A549 (cell line): Measurements from ENCODE around the gene APOD. TPM values are rescaled to one million over a fixed set of nuclear protein-coding genes. Genes with fewer than 3 reads are reported as not detected.

ENCODE experiments used
- ATAC-seq, 2 experiments: fragments of 200-7000 bp in 1 of 2; fragments of >200 bp in 1 of 2; cut with Nextera tagmentation in 1 of 2; cut with Tn5 transposase in 1 of 2; 3 replicates each; pipeline versions ENCODE4 v1.8.0 to v1.9.1; 2018 to 2020; ENCODE audit warnings: mild to moderate bottlenecking in 1 of 2, moderate library complexity in 1 of 2
- CTCF ChIA-PET: fragments of 300-600 bp; sonication (Branson Sonifier 250); formaldehyde crosslinking; extraction: SDS; loops from one replicate; lab custom pipeline; 2021; ENCODE audit warnings: antibody characterized with exemption, inconsistent platforms; lab: Yijun Ruan, JAX
- POLR2A ChIA-PET: fragments of 350-600 bp; formaldehyde crosslinking; extraction: SDS; loops from one replicate; lab custom pipeline; 2021; ENCODE audit warnings: antibody characterized with exemption, inconsistent platforms; lab: Yijun Ruan, JAX
- DNase-seq, 2 experiments: peaks; one replicate each; pipeline versions ENCODE4 v3.0.0 to v3.0.0-alpha.2; 2011 to 2016; ENCODE audit warnings: low read depth in 1 of 2, low spot score in 1 of 2
- FAIRE-seq: peaks from 2 replicates; lab custom pipeline; 2011; peaks lifted over from hg19 to GRCh38; lab: Jason Lieb, UNC
- H3K27ac ChIP-seq, 2 experiments: fragments of >200 bp; sonication (Bioruptor Twin); formaldehyde crosslinking; 3 replicates each; pipeline ENCODE4 v1.5.1; 2016 to 2017
- H3K4me1 ChIP-seq: fragments of >200 bp; sonication (Bioruptor Twin); formaldehyde crosslinking; 3 replicates; pipeline ENCODE4 v1.6.1; 2016
- H3K4me2 ChIP-seq: fragments of >200 bp; sonication (Bioruptor Twin); formaldehyde crosslinking; 3 replicates; pipeline ENCODE4 v1.6.1; 2016
- H3K4me3 ChIP-seq: fragments of >200 bp; sonication (Bioruptor Twin); formaldehyde crosslinking; 3 replicates; pipeline ENCODE4 v1.5.1; 2016
- H3K9me3 ChIP-seq: fragments of >200 bp; sonication (Bioruptor Twin); formaldehyde crosslinking; 3 replicates; pipeline ENCODE4 v1.6.1; 2016
- CBX8 ChIP-seq: fragments of 200-600 bp; sonication (generic); IDR thresholded peaks from 2 replicates; pipeline ENCODE4 v1.6.1; 2016
- CHD2 ChIP-seq: fragments of 150-350 bp; IDR thresholded peaks from 2 replicates; pipeline ENCODE4 v1.6.1; 2014; ENCODE audit warnings: low read length; ENCODE audit not compliant: partially characterized antibody
- EP300 ChIP-seq, 2 experiments: fragments of >200 bp; sonication (Bioruptor Twin); formaldehyde crosslinking; IDR thresholded peaks; 2 replicates in 1 of 2; 3 replicates in 1 of 2; pipeline ENCODE4 v1.6.1; 2016 to 2017
- GATA3 ChIP-seq: IDR thresholded peaks from 2 replicates; pipeline ENCODE4 v1.6.1; 2012; ENCODE audit warnings: borderline replicate concordance
- HEYL ChIP-seq: fragments of 250-450 bp; sonication (Bioruptor Pico); IDR thresholded peaks from 2 replicates; pipeline ENCODE4 v1.8.0; 2021; ENCODE audit warnings: mild to moderate bottlenecking, moderate library complexity
- MAFK ChIP-seq: fragments of 450-650 bp; IDR thresholded peaks from 2 replicates; pipeline ENCODE4 v1.6.1; 2014; ENCODE audit not compliant: partially characterized antibody
- MAZ ChIP-seq: fragments of 150-350 bp; IDR thresholded peaks from 2 replicates; pipeline ENCODE4 v1.6.1; 2014; ENCODE audit warnings: antibody characterized with exemption, low read depth, low read length, borderline replicate concordance
- NPAS2 ChIP-seq: fragments of 250-450 bp; sonication (Bioruptor Pico); IDR thresholded peaks from 2 replicates; pipeline ENCODE4 v1.8.0; 2022; ENCODE audit warnings: mild to moderate bottlenecking, moderate library complexity, borderline replicate concordance
- NR3C1 ChIP-seq: fragments of >200 bp; sonication (Bioruptor Twin); formaldehyde crosslinking; IDR thresholded peaks from 3 replicates; pipeline ENCODE4 v1.6.1; 2017
- RFX5 ChIP-seq: fragments of 450-650 bp; IDR thresholded peaks from 2 replicates; pipeline ENCODE4 v1.7.1; 2014; ENCODE audit warnings: antibody characterized with exemption, mild to moderate bottlenecking, moderate library complexity
- TFCP2L1 ChIP-seq: fragments of 250-450 bp; sonication (Bioruptor Pico); IDR thresholded peaks from 2 replicates; pipeline ENCODE4 v1.5.0; 2021; ENCODE audit warnings: mild to moderate bottlenecking
- ZNF302 ChIP-seq: fragments of 250-450 bp; sonication (Bioruptor Pico); IDR thresholded peaks from 2 replicates; pipeline ENCODE4 v1.9.0; 2021; ENCODE audit warnings: inconsistent platforms, mild to moderate bottlenecking, moderate library complexity
- WGBS: methylation state at CpG from one replicate; pipeline ENCODE4 v1.1.6; 2017; ENCODE audit errors: missing lambda C conversion rate; 5-methylcytosine and 5-hydroxymethylcytosine counted together
- polyA plus RNA-seq, 4 experiments: library from polyadenylated mRNA; depleted of rRNA in 3 of 4; stranded (reverse); fragments of >200 nt; fragmentation: RNase III in 1 of 4; extraction: RNeasy Plus Mini Kit Qiagen cat#74134 plus additional on column Dnase treatment in 1 of 4; gene quantifications; 2 replicates in 3 of 4; 3 replicates in 1 of 4; pipeline ENCODE4 v1.2.3, GENCODE V29; 2011 to 2017
- TF ChIP-seq, protein P1 (sequence below): IDR thresholded peaks from 2 replicates; pipeline ENCODE4 v1.6.1; 2012; ENCODE audit warnings: low read depth, borderline replicate concordance
- TF ChIP-seq, protein P2 (sequence below): IDR thresholded peaks from 2 replicates; pipeline ENCODE4 v1.6.1; 2012
- TF ChIP-seq, protein P3 (sequence below): fragments of >200 bp; sonication (Bioruptor Twin); formaldehyde crosslinking; IDR thresholded peaks from 2 replicates; pipeline ENCODE4 v1.6.1; 2016
- TF ChIP-seq, protein P4 (sequence below): fragments of >200 bp; sonication (Bioruptor Twin); formaldehyde crosslinking; IDR thresholded peaks from 3 replicates; pipeline ENCODE4 v1.6.1; 2016
- TF ChIP-seq, protein P5 (sequence below): IDR thresholded peaks from 2 replicates; pipeline ENCODE4 v1.6.1; 2012
- TF ChIP-seq, protein P6 (sequence below): fragments of 250-450 bp; sonication (Bioruptor Pico); IDR thresholded peaks from 2 replicates; pipeline ENCODE4 v1.5.0; 2021; ENCODE audit warnings: mild to moderate bottlenecking, moderate library complexity, borderline replicate concordance

The APOD gene
- polyA plus RNA-seq, 2 of the 4 experiments (the other 2 are of a cell fraction) = 0.15 to 2.8 TPM

DNA sequence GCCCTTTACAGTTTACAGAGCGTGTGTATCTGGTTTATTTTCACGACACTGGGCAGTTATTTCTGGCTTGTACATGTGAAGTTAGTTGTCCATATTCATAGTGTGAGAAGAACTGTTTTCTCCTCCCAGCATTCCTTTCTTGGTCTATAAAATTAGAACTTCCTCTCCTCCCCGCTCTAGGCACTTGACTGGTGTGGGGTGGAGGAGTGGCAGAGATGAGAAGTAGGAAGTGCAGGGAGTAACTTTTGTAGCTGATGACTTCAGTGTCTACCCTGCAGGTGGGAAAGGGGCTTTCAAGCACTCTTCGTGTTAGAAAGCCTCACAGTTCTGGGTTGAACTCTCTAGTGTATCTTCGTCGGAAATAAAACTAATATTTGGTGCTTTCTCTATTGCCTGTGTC is 13.4 kb downstream of the APOD start:
- DNase-seq (no peak), FAIRE-seq (no peak), ATAC-seq (no peak)
- CTCF ChIA-PET = interaction anchor here (1.5 kb wide), 1 partner anchor 12 kb away, joined by 4 read pairs; no protein-coding TSS in a partner anchor
- TF ChIP-seq, protein P1, sequence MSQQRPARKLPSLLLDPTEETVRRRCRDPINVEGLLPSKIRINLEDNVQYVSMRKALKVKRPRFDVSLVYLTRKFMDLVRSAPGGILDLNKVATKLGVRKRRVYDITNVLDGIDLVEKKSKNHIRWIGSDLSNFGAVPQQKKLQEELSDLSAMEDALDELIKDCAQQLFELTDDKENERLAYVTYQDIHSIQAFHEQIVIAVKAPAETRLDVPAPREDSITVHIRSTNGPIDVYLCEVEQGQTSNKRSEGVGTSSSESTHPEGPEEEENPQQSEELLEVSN = no peak
- TF ChIP-seq, protein P2, sequence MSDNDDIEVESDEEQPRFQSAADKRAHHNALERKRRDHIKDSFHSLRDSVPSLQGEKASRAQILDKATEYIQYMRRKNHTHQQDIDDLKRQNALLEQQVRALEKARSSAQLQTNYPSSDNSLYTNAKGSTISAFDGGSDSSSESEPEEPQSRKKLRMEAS = no peak
- TF ChIP-seq, protein P3, sequence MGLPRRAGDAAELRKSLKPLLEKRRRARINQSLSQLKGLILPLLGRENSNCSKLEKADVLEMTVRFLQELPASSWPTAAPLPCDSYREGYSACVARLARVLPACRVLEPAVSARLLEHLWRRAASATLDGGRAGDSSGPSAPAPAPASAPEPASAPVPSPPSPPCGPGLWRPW = no peak
- TF ChIP-seq ZNF302 (no peak), HEYL (CRISPR knock-in tag) (no peak), MAZ (no peak)
- H3K27ac ChIP-seq = no peak overlapping the region
- H3K4me3 ChIP-seq = no peak overlapping the region
- H3K9me3 ChIP-seq = no peaks in the 10 kb centered on the region
- POLR2A ChIA-PET = no interaction called here
- 0 out of 3 replicates have a peak, but pooled peaks cover 3% of the 10 kb centered on the region for H3K4me1 ChIP-seq
- WGBS = 80% methylated on average over 6 of the region's 6 CpGs
- H3K4me2 ChIP-seq = no peak overlapping the region

DNA sequence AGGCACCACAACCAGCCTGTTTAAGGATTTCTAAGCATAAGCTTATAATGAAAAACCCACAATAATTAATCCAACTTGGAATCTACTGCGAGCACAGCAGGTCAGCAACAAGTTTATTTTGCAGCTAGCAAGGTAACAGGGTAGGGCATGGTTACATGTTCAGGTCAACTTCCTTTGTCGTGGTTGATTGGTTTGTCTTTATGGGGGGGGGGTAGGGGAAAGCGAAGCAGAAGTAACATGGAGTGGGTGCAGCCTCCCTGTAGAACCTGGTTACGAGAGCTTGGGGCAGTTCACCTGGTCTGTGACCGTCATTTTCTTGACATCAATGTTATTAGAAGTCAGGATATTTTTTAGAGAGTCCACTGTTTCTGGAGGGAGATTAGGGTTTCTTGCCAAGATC is 15.1 kb downstream of the APOD start:
- Histone ChIP-seq H3K4me2 (no peak overlapping the region), H3K27ac (no peak overlapping the region), H3K9me3 (no peaks in the 10 kb centered on the region), H3K4me3 (no peak overlapping the region), H3K4me1 (0 out of 3 replicates have a peak, but pooled peaks cover 3% of the 10 kb centered on the region)
- CTCF ChIA-PET = interaction anchor here (0.5 kb wide), 1 partner anchor 152 kb away, joined by 3 read pairs; the partner anchor contains the start of gene MUC20
- DNase-seq (no peak), ATAC-seq (no peak), FAIRE-seq (no peak)
- 77% methylated on average over 5 of the region's 5 CpGs for WGBS
- no peak for TF ChIP-seq NPAS2 (CRISPR knock-in tag)
- no peak for TF ChIP-seq MAFK
- TF ChIP-seq, protein P4, sequence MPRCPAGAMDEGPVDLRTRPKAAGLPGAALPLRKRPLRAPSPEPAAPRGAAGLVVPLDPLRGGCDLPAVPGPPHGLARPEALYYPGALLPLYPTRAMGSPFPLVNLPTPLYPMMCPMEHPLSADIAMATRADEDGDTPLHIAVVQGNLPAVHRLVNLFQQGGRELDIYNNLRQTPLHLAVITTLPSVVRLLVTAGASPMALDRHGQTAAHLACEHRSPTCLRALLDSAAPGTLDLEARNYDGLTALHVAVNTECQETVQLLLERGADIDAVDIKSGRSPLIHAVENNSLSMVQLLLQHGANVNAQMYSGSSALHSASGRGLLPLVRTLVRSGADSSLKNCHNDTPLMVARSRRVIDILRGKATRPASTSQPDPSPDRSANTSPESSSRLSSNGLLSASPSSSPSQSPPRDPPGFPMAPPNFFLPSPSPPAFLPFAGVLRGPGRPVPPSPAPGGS = no peak
- TF ChIP-seq CBX8 = no peak
- TF ChIP-seq TFCP2L1 (CRISPR knock-in tag) = no peak
- no peak for TF ChIP-seq GATA3
- TF ChIP-seq, protein P3 = no peak
- no peak for TF ChIP-seq RFX5
- TF ChIP-seq CHD2 = no peak
- no peak for TF ChIP-seq NR3C1
- no peak for TF ChIP-seq EP300 (IDR thresholded peaks at IDR 0.05)
- TF ChIP-seq, protein P5, sequence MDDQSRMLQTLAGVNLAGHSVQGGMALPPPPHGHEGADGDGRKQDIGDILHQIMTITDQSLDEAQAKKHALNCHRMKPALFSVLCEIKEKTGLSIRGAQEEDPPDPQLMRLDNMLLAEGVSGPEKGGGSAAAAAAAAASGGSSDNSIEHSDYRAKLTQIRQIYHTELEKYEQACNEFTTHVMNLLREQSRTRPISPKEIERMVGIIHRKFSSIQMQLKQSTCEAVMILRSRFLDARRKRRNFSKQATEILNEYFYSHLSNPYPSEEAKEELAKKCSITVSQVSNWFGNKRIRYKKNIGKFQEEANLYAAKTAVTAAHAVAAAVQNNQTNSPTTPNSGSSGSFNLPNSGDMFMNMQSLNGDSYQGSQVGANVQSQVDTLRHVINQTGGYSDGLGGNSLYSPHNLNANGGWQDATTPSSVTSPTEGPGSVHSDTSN = no peak
- TF ChIP-seq, protein P6, sequence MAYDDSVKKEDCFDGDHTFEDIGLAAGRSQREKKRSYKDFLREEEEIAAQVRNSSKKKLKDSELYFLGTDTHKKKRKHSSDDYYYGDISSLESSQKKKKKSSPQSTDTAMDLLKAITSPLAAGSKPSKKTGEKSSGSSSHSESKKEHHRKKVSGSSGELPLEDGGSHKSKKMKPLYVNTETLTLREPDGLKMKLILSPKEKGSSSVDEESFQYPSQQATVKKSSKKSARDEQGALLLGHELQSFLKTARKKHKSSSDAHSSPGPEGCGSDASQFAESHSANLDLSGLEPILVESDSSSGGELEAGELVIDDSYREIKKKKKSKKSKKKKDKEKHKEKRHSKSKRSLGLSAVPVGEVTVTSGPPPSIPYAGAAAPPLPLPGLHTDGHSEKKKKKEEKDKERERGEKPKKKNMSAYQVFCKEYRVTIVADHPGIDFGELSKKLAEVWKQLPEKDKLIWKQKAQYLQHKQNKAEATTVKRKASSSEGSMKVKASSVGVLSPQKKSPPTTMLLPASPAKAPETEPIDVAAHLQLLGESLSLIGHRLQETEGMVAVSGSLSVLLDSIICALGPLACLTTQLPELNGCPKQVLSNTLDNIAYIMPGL (CRISPR knock-in tag) = no peak
- POLR2A ChIA-PET = interaction anchor here (1.2 kb wide), 1 partner anchor 25 kb away, joined by 3 read pairs; the partner anchor contains the start of gene PPP1R2
